HepG2 (cell line): Measurements from ENCODE around the gene ERF. TPM values are rescaled to one million over a fixed set of nuclear protein-coding genes. Genes with fewer than 3 reads are reported as not detected.

Source experiments
- CBFB ChIP-seq: sonication (generic); formaldehyde crosslinking; IDR thresholded peaks from 2 replicates; pipeline ENCODE4 v1.4.0; 2020; ENCODE audit warnings: missing genetic modification reagents
- GATAD2A ChIP-seq: IDR thresholded peaks from 2 replicates; pipeline ENCODE4 v1.6.1; 2016
- HMGA1 ChIP-seq: sonication (generic); formaldehyde crosslinking; conservative IDR thresholded peaks from 2 replicates; pipeline ENCODE4 v1.4.0; 2020; ENCODE audit warnings: missing genetic modification reagents
- IRF1 ChIP-seq: sonication (generic); formaldehyde crosslinking; IDR thresholded peaks from 2 replicates; pipeline ENCODE4 v1.4.0; 2020; ENCODE audit warnings: low read depth, mild to moderate bottlenecking, missing genetic modification reagents
- NFE2L1 ChIP-seq: sonication (generic); formaldehyde crosslinking; IDR thresholded peaks from 2 replicates; pipeline ENCODE4 v1.4.0; 2020; ENCODE audit warnings: missing genetic modification reagents, mild to moderate bottlenecking, borderline replicate concordance
- POLR2AphosphoS5 ChIP-seq: IDR thresholded peaks from 2 replicates; pipeline ENCODE4 v1.6.1; 2012; ENCODE audit warnings: low read depth, low read length
- RARA ChIP-seq: IDR thresholded peaks from 2 replicates; pipeline ENCODE4 v1.6.1; 2016; ENCODE audit warnings: missing genetic modification reagents, missing compliant biosample characterization
- RARG ChIP-seq: sonication (generic); formaldehyde crosslinking; IDR thresholded peaks from 2 replicates; pipeline ENCODE4 v1.4.0; 2020; ENCODE audit warnings: low read depth, mild to moderate bottlenecking, missing genetic modification reagents
- REL ChIP-seq: sonication (generic); formaldehyde crosslinking; conservative IDR thresholded peaks from 2 replicates; pipeline ENCODE4 v1.8.0; 2022; ENCODE audit warnings: mild to moderate bottlenecking, missing genetic modification reagents, moderate library complexity
- TEAD3 ChIP-seq: optimal IDR thresholded peaks from 2 replicates; pipeline ENCODE3; 2016; ENCODE audit warnings: borderline replicate concordance
- ZNF101 ChIP-seq: sonication (generic); formaldehyde crosslinking; IDR thresholded peaks from 2 replicates; pipeline ENCODE4 v1.4.0; 2020; ENCODE audit warnings: mild to moderate bottlenecking, low read depth, missing genetic modification reagents, borderline replicate concordance
- ZNF205 ChIP-seq: IDR thresholded peaks from 2 replicates; pipeline ENCODE4 v1.6.1; 2018; ENCODE audit warnings: missing biosample characterization, missing genetic modification reagents
- ZNF280D ChIP-seq: sonication (generic); formaldehyde crosslinking; IDR thresholded peaks from 2 replicates; pipeline ENCODE4 v1.5.1; 2020; ENCODE audit warnings: mild to moderate bottlenecking, missing genetic modification reagents
- ZNF407 ChIP-seq: sonication (generic); formaldehyde crosslinking; IDR thresholded peaks from one replicate; pipeline ENCODE4 v1.5.1; 2020; ENCODE audit warnings: mild to moderate bottlenecking, missing genetic modification reagents; ENCODE audit errors: not compliant biosample characterization
- ZNF784 ChIP-seq: sonication (generic); formaldehyde crosslinking; IDR thresholded peaks from 2 replicates; pipeline ENCODE4 v1.5.1; 2020; ENCODE audit warnings: missing genetic modification reagents, mild to moderate bottlenecking, borderline replicate concordance
- ZNF816 ChIP-seq: sonication (generic); formaldehyde crosslinking; IDR thresholded peaks from 2 replicates; pipeline ENCODE4 v1.8.0; 2022; ENCODE audit warnings: missing genetic modification reagents, mild to moderate bottlenecking, borderline replicate concordance
- polyA plus RNA-seq, 8 experiments: library from polyadenylated mRNA; depleted of rRNA in 3 of 8; stranded (reverse) in 7 of 8; unstranded in 1 of 8; fragments of >200 nt; fragmentation: Illumina TruSeq in 4 of 8; extraction: Trizol in 4 of 8; gene quantifications; 2 replicates each; pipeline versions ENCODE4 v1.2.1 to v1.2.3, GENCODE V29; 2011 to 2016; ENCODE audit warnings: low read depth in 4 of 8, missing spikeins in 1 of 8, mixed read lengths in 1 of 8; ENCODE audit not compliant: insufficient read depth in 1 of 8
- total RNA-seq, 5 experiments: library from RNA; depleted of rRNA; stranded (reverse); fragments of >200 nt; fragmentation: Illumina TruSeq; extraction: Trizol; gene quantifications; 2 replicates each; pipeline ENCODE4 v1.2.3, GENCODE V29; 2016; ENCODE audit warnings: low read depth in 1 of 5

The ERF gene
- total and polyA plus RNA-seq, 2 of the 13 experiments (the other 11 are each of a cell fraction or from before 2014, with no cell fraction given), result 67.1 to 69.9 TPM

GRCh38 chr19:42279902-42280814 lies 25.2 kb upstream of the ERF start (continued):
- no peak for TF ChIP-seq ZNF101 (CRISPR knock-in tag)
- TF ChIP-seq RARG (CRISPR knock-in tag), result no peak
- TF ChIP-seq TEAD3, result no peak
- TF ChIP-seq HMGA1 (CRISPR knock-in tag), result no peak
- peak; percentile 30; the same call in 1 of the 2 replicates for TF ChIP-seq ZNF784 (CRISPR knock-in tag)
- TF ChIP-seq RARA (CRISPR knock-in tag), result no peak
- TF ChIP-seq ZNF407 (CRISPR knock-in tag), result no peak
- TF ChIP-seq ZNF816 (CRISPR knock-in tag), result peak; percentile 77; the same call in 1 of the 2 replicates
- peak; percentile 54; the same call in 1 of the 2 replicates for TF ChIP-seq POLR2AphosphoS5
- TF ChIP-seq ZNF205 (CRISPR knock-in tag), result no peak
- TF ChIP-seq ZNF280D (CRISPR knock-in tag), result peak; percentile 41; the same call in 1 of the 2 replicates
- TF ChIP-seq CBFB (CRISPR knock-in tag), result peak; percentile 48; the same call in 1 of the 2 replicates
- no peak for TF ChIP-seq GATAD2A (CRISPR knock-in tag)
- TF ChIP-seq IRF1 (CRISPR knock-in tag), result no peak
- no peak for TF ChIP-seq REL (CRISPR knock-in tag)
- no peak for TF ChIP-seq NFE2L1 (CRISPR knock-in tag)
